ENCODE measurements around the gene RASA3. TPM values are rescaled to one million over a fixed set of nuclear protein-coding genes. Genes with fewer than 3 reads are reported as not detected.

RASA3 gene
- total RNA-seq, 1 experiment from 2014 or later, result 0.95 TPM

DNA sequence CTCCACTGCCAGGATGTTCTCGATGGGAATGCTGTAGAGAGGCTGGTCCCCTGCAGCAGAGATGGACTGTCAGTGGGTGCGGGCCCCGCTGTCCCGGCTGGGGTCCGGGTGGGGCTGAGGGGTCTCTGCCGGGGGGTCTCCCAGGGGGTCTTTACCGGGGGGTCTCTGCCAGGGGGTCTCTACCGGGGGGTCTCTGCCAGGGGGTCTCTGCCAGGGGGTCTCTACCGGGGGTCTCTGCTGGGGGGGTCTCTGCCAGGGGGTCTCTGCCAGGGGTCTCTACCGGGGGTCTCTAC, 132.9 kb downstream of the RASA3 start:
- Mint-ChIP-seq H3K4me3 (ENCODE audit: unreplicated experiment) (no peak overlapping the region), H3K27ac (ENCODE audit: unreplicated experiment) (no peak overlapping the region), H3K4me1 (ENCODE audit: low read depth, unreplicated experiment) (no peaks in the 10 kb centered on the region), H3K27me3 (ENCODE audit: insufficient read depth, unreplicated experiment) (no peaks in the 10 kb centered on the region), H3K9me3 (ENCODE audit: unreplicated experiment) (no peaks in the 10 kb centered on the region), H3K36me3 (ENCODE audit: insufficient read depth, unreplicated experiment) (no peaks in the 10 kb centered on the region)
- POLR2A ChIA-PET, result no interaction called here
- Histone ChIP-seq H3K27me3 (replicated peaks; ENCODE audit: control insufficient read depth, insufficient read depth, low read length) (no peaks in the 10 kb centered on the region), H3K9me3 (no peaks in the 10 kb centered on the region), H3K4me1 (no peaks in the 10 kb centered on the region), H3K4me3 (ENCODE audit: low read depth, low read length) (no peak overlapping the region), H3K36me3 (ENCODE audit: control insufficient read depth, insufficient read depth, low read length) (no peaks in the 10 kb centered on the region)
- DNase-seq, result no peak
- intact Hi-C loops (cut with micrococcal nuclease; ENCODE audit: unreplicated experiment), result no loop called here
- CTCF ChIA-PET, result no interaction called here
- BruUV-seq (replicated peaks), result no TSS peak
- TF ChIP-seq, protein P1, sequence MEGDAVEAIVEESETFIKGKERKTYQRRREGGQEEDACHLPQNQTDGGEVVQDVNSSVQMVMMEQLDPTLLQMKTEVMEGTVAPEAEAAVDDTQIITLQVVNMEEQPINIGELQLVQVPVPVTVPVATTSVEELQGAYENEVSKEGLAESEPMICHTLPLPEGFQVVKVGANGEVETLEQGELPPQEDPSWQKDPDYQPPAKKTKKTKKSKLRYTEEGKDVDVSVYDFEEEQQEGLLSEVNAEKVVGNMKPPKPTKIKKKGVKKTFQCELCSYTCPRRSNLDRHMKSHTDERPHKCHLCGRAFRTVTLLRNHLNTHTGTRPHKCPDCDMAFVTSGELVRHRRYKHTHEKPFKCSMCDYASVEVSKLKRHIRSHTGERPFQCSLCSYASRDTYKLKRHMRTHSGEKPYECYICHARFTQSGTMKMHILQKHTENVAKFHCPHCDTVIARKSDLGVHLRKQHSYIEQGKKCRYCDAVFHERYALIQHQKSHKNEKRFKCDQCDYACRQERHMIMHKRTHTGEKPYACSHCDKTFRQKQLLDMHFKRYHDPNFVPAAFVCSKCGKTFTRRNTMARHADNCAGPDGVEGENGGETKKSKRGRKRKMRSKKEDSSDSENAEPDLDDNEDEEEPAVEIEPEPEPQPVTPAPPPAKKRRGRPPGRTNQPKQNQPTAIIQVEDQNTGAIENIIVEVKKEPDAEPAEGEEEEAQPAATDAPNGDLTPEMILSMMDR (IDR thresholded peaks at IDR 0.05; ENCODE audit: insufficient read depth in 1 of 2, low read depth in 1 of 2, low read length in 1 of 2, severe bottlenecking in 1 of 2, unreplicated experiment in 1 of 2), result no peak

DNA sequence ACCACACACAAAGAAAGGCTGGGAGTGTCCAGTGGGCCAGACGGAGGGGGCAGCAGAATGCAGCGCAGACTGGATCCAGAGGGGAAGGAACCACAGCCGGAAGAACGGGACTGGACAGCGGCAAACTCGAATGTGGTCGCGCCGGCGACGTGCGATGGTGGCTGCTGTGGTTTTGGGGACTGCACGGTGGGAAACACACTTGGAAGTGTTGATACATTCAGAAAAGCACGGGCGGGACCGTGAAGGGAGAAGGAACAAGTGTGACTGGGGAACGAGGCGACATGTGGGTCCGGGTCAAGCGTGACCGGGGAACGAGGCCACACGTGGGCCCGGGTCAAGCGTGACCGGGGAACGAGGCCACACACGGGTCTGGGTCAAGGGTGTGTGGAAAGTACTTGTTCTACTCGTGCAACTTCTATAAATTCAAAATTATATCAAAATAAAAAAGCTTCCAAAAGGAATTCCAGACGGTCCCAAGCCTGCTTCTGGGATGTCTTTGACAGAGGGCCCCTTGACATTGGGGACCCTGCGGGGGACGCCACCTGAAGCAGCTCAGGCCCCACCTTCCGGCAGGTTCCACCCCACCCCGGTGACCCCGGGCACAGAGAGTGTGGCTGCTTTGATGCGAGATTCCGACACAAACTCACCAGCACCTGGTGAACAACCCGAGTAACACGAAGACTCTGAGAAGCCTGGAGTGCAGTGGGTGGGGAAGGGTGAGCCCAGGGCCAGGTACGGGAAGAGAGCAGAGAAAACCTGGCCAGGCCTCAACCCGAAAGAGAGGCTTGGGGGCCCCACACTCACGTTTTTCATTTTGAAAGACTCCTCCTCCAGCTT, 133.4 kb downstream of the RASA3 start:
- Histone ChIP-seq H3K9me3 (no peaks in the 10 kb centered on the region), H3K36me3 (ENCODE audit: control insufficient read depth, insufficient read depth, low read length) (no peaks in the 10 kb centered on the region), H3K4me1 (no peaks in the 10 kb centered on the region), H3K4me3 (ENCODE audit: low read depth, low read length) (no peak overlapping the region), H3K27me3 (replicated peaks; ENCODE audit: control insufficient read depth, insufficient read depth, low read length) (no peaks in the 10 kb centered on the region)
- Mint-ChIP-seq H3K36me3 (ENCODE audit: insufficient read depth, unreplicated experiment) (no peaks in the 10 kb centered on the region), H3K9me3 (ENCODE audit: unreplicated experiment) (no peaks in the 10 kb centered on the region), H3K4me1 (ENCODE audit: low read depth, unreplicated experiment) (no peaks in the 10 kb centered on the region), H3K27me3 (ENCODE audit: insufficient read depth, unreplicated experiment) (peaks cover 2% of the 10 kb centered on the region), H3K27ac (ENCODE audit: unreplicated experiment) (no peak overlapping the region), H3K4me3 (ENCODE audit: unreplicated experiment) (no peak overlapping the region)
- intact Hi-C loops (cut with micrococcal nuclease; ENCODE audit: unreplicated experiment), result no loop called here
- CTCF ChIA-PET, result no interaction called here
- TF ChIP-seq, protein P1 (IDR thresholded peaks at IDR 0.05; ENCODE audit: insufficient read depth in 1 of 2, low read depth in 1 of 2, low read length in 1 of 2, severe bottlenecking in 1 of 2, unreplicated experiment in 1 of 2), result no peak
- DNase-seq, result no peak
- POLR2A ChIA-PET, result no interaction called here
- BruUV-seq (replicated peaks), result no TSS peak

DNA sequence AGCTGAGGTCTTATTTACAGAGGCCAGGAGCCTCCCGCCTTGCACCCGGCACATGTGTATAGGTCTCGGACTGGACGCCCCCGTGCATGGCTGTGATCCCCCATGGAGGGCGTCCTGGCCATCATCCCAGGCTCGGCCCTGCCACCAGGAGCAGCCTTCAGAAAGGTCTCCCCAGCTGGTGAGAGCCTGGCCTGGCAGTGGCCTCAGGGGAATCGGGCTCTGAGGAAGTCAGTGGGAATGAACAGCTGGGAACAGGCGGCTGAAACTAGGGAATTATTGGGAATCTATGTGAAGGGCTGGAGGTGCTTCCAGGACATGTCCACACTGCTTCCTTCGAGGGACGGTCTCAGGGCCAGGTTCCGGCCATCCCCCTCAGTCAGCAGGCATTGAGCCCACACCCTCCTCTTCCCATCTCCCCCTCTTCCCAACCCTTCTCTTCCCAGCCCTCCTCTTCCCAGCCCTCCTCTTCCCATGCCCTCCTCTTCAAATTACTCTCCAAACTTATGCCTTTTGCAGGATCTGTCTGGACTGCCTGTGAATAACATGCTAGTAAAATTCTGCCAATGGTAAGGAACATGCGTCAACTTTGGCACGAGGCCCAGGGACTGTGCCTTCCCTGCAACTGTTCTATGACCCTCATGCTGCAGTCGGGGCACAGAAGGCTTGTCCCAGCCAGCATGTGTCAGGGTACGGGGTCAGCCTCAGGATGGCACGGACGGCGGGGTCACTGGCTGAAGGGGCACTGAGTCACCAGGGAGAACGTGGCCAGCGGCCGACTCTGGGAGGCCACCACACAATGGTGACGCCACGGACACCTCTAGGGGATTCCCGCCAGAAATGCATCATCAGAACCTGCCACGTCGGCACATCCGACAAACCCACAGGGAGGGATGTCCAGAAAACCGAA, 134.3 kb downstream of the RASA3 start:
- TF ChIP-seq, protein P1 (IDR thresholded peaks at IDR 0.05; ENCODE audit: insufficient read depth in 1 of 2, low read depth in 1 of 2, low read length in 1 of 2, severe bottlenecking in 1 of 2, unreplicated experiment in 1 of 2), result no peak
- CTCF ChIA-PET, result no interaction called here

More for the DNA sequence above, 134.3 kb downstream of the RASA3 start:
- Mint-ChIP-seq H3K36me3 (ENCODE audit: insufficient read depth, unreplicated experiment) (no peaks in the 10 kb centered on the region), H3K27ac (ENCODE audit: unreplicated experiment) (no peak overlapping the region), H3K27me3 (ENCODE audit: insufficient read depth, unreplicated experiment) (peaks cover 2% of the 10 kb centered on the region), H3K4me3 (ENCODE audit: unreplicated experiment) (no peak overlapping the region), H3K9me3 (ENCODE audit: unreplicated experiment) (no peaks in the 10 kb centered on the region), H3K4me1 (ENCODE audit: low read depth, unreplicated experiment) (no peaks in the 10 kb centered on the region)
- H3K4me1 ChIP-seq, result no peaks in the 10 kb centered on the region
- DNase-seq, result no peak
- no peak overlapping the region for H3K4me3 ChIP-seq (ENCODE audit: low read depth, low read length)
- intact Hi-C loops (cut with micrococcal nuclease; ENCODE audit: unreplicated experiment), result no loop called here
- no peaks in the 10 kb centered on the region for H3K36me3 ChIP-seq (ENCODE audit: control insufficient read depth, insufficient read depth, low read length)
- no peaks in the 10 kb centered on the region for H3K9me3 ChIP-seq
- H3K27me3 ChIP-seq (replicated peaks; ENCODE audit: control insufficient read depth, insufficient read depth, low read length), result no peaks in the 10 kb centered on the region
- no TSS peak for BruUV-seq (replicated peaks)
- POLR2A ChIA-PET, result no interaction called here
